ENCODE data around the gene DLG3. TPM values are rescaled to one million over a fixed set of nuclear protein-coding genes. Genes with fewer than 3 reads are reported as not detected.

Gene DLG3
- total and polyA plus RNA-seq, 2 of the 8 experiments (the other 6 are each of a cell fraction or from before 2014, with no cell fraction given): 29.2 to 63.8 TPM

DNA sequence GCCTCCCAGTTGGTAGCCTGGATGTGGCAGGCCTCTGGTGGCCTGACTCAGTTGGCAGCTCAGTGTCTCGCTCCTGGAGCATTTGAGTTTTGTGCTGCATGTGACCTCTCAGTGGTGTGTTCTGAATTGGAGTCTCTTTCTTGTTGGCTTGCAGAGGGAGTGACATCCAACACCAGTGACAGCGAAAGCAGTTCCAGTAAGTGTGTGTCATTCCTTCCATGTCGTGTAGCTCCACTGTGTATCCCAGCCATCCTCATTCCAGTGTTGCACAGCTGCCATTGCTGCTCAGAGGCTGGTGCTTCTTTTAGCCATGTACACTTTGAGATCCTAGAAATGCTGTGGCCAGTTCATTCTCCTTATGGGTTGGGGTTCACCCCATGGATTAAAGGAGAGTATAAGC is 52.4 kb downstream of the DLG3 start:
- Histone ChIP-seq H3K27me3 (replicated peaks in 1 of 4; ENCODE audit: control insufficient read depth in 3 of 4, extremely low read depth in 1 of 4, insufficient read depth in 3 of 4, low read length in 3 of 4) (no peaks in the 10 kb centered on the region), H4K20me1 (replicated peaks in 1 of 2; ENCODE audit: control insufficient read depth in 1 of 2, insufficient read depth in 2 of 2, low read length in 2 of 2) (peaks cover 0 to 9% of the 10 kb centered on the region in 2 experiments), H2AK5ac (ENCODE audit: low read depth, low read length) (no peak overlapping the region), H2BK12ac (ENCODE audit: low read depth, low read length) (no peak overlapping the region), H4K8ac (ENCODE audit: extremely low read depth, insufficient read depth, low read length) (no peak overlapping the region), H3K4me1 (replicated peaks in 1 of 4; ENCODE audit: control insufficient read depth in 3 of 4, insufficient read depth in 4 of 4, low read length in 3 of 4) (no peaks in the 10 kb centered on the region), H3K79me2 (ENCODE audit: control insufficient read depth in 1 of 2, insufficient read depth in 2 of 2, low read length in 2 of 2) (peaks cover 0 to under 1% of the 10 kb centered on the region in 2 experiments; a peak in 1 of 4 replicates), H4K91ac (replicated peaks; ENCODE audit: insufficient read length, low read length) (no peak overlapping the region), H2BK120ac (replicated peaks; ENCODE audit: low read depth, low read length) (no peak overlapping the region), H3K27ac (ENCODE audit: low read depth, low read length) (no peak overlapping the region), H3K14ac (ENCODE audit: insufficient read length) (no peak overlapping the region), H3K36me3 (ENCODE audit: control insufficient read depth in 2 of 4, insufficient read depth in 4 of 4, low read length in 3 of 4) (peaks cover 12 to 85% (median 56%) of the 10 kb centered on the region in 4 experiments), H3K79me1 (ENCODE audit: low read depth, low read length) (no peaks in the 10 kb centered on the region), H3K4me3 (ENCODE audit: extremely low read depth in 1 of 4, insufficient read depth in 2 of 4, low read depth in 3 of 4, low read length in 4 of 4) (no peak overlapping the region), H2BK20ac (ENCODE audit: low read length) (no peak overlapping the region), H3K23me2 (ENCODE audit: low read depth, low read length) (no peaks in the 10 kb centered on the region), H3K4me2 (ENCODE audit: insufficient read depth in 1 of 2, low read depth in 2 of 2, low read length in 2 of 2) (no peak overlapping the region), H3K18ac (ENCODE audit: extremely low read depth, low read length) (no peak overlapping the region), H2BK15ac (ENCODE audit: low read length) (no peak overlapping the region), H3K9ac (replicated peaks in 1 of 4; ENCODE audit: extremely low read depth in 1 of 4, low read depth in 3 of 4, low read length in 3 of 4) (no peak overlapping the region), H3K9me3 (ENCODE audit: insufficient read depth in 2 of 2, low read depth in 1 of 2, low read length in 1 of 2) (no peaks in the 10 kb centered on the region), H4K5ac (ENCODE audit: insufficient read length, low read depth, low read length) (no peak overlapping the region), H3K23ac (ENCODE audit: insufficient read length) (no peak overlapping the region), H2AFZ (ENCODE audit: low read length) (no peak overlapping the region), H3K56ac (replicated peaks; ENCODE audit: insufficient read length, low read depth, low read length) (no peak overlapping the region), H3K4ac (replicated peaks; ENCODE audit: insufficient read length, low read depth, low read length) (no peak overlapping the region), H2BK5ac (ENCODE audit: low read depth, low read length) (no peak overlapping the region)
- WGBS, 2 experiments (ENCODE audit: extremely low coverage in 1 of 2, insufficient coverage in 1 of 2, insufficient read length in 1 of 2, insufficient replicate concordance in 2 of 2, low coverage in 1 of 2, low lambda C conversion rate in 2 of 2, missing lambda C conversion rate in 1 of 2): 96% methylated on average over 3 of the region's 3 CpGs; no CpG with 5 or more reads in 1 of the 2 experiments
- ChIA-PET CTCF (ENCODE audit: partially characterized antibody) (interaction anchor here (1.8 kb wide), 1 partner anchor 45 kb away, joined by 7 read pairs; no protein-coding TSS in a partner anchor), POLR2A (ENCODE audit: partially characterized antibody) (no interaction called here)
- no peak for FAIRE-seq
- DNase-seq (ENCODE audit: low read depth in 1 of 2, low spot score in 2 of 2): no peak
- no peak for TF ChIP-seq SIN3A (conservative IDR thresholded peaks at IDR 0.05 in 1 of 2, IDR thresholded peaks at IDR 0.05 in 1 of 2; ENCODE audit: low read depth in 1 of 2, low read length in 2 of 2)
- TF ChIP-seq, protein P1, sequence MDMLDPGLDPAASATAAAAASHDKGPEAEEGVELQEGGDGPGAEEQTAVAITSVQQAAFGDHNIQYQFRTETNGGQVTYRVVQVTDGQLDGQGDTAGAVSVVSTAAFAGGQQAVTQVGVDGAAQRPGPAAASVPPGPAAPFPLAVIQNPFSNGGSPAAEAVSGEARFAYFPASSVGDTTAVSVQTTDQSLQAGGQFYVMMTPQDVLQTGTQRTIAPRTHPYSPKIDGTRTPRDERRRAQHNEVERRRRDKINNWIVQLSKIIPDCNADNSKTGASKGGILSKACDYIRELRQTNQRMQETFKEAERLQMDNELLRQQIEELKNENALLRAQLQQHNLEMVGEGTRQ (IDR thresholded peaks at IDR 0.05; ENCODE audit: low read length): no peak
- no peak for TF ChIP-seq ASH2L (IDR thresholded peaks at IDR 0.05; ENCODE audit: low read length)
- no peak for TF ChIP-seq TEAD4 (IDR thresholded peaks at IDR 0.05; ENCODE audit: low read depth, low read length)
- TF ChIP-seq TCF12 (IDR thresholded peaks at IDR 0.05; ENCODE audit: low read depth, low read length): no peak
- TF ChIP-seq CBX8 (IDR thresholded peaks at IDR 0.05; ENCODE audit: borderline replicate concordance, low read depth, low read length): no peak
- no peak for TF ChIP-seq YY1 (IDR thresholded peaks at IDR 0.05; ENCODE audit: low read depth, low read length)
- TF ChIP-seq SRF (IDR thresholded peaks at IDR 0.05; ENCODE audit: low read depth, low read length): no peak
- no peak for TF ChIP-seq CHD2 (IDR thresholded peaks at IDR 0.05; ENCODE audit: low read length)
- no peak for TF ChIP-seq CHD1 (IDR thresholded peaks at IDR 0.05; ENCODE audit: low read depth, low read length)
- no peak for TF ChIP-seq MAFK (IDR thresholded peaks at IDR 0.05; ENCODE audit: low read depth, low read length)
- TF ChIP-seq GTF2F1 (IDR thresholded peaks at IDR 0.05; ENCODE audit: borderline replicate concordance, low read depth, low read length): no peak
- no peak for TF ChIP-seq RNF2 (IDR thresholded peaks at IDR 0.05; ENCODE audit: borderline replicate concordance, low read depth, low read length, missing control alignments, poor library complexity, severe bottlenecking)
- no peak for TF ChIP-seq RBBP5 (IDR thresholded peaks at IDR 0.05; ENCODE audit: borderline replicate concordance, low read depth, low read length)
